Muscle layer of duodenum (tissue), 2 donors: ENCODE data around the gene ZSCAN4.

Experiments used
- H3K27ac ChIP-seq: one replicate; pipeline ENCODE4 v1.7.0; 2013; ENCODE audit warnings: mild to moderate bottlenecking, low read length
- H3K27me3 ChIP-seq: one replicate; pipeline ENCODE4 v1.7.0; 2013; ENCODE audit warnings: low read depth, mild to moderate bottlenecking, control low read depth, low read length
- H3K36me3 ChIP-seq, 2 donors: one replicate each; pipeline ENCODE4 v1.7.0; 2013; ENCODE audit warnings: low read length in 2 of 2, control low read depth in 1 of 2, mild to moderate bottlenecking in 1 of 2; ENCODE audit not compliant: insufficient read depth in 2 of 2, control insufficient read depth in 1 of 2
- H3K4me1 ChIP-seq, 2 donors: one replicate each; pipeline ENCODE4 v1.7.0; 2013; ENCODE audit warnings: low read length in 2 of 2, mild to moderate bottlenecking in 2 of 2, control low read depth in 1 of 2, moderate library complexity in 1 of 2; ENCODE audit not compliant: insufficient read depth in 2 of 2, control insufficient read depth in 1 of 2
- H3K4me3 ChIP-seq, 2 donors: one replicate each; pipeline ENCODE4 v1.7.0; 2013; ENCODE audit warnings: low read length in 2 of 2, low read depth in 1 of 2, mild to moderate bottlenecking in 1 of 2
- H3K9me3 ChIP-seq, 2 donors: one replicate each; pipeline ENCODE4 v1.7.0; 2013; ENCODE audit warnings: low read length in 2 of 2, control low read depth in 1 of 2, mild to moderate bottlenecking in 1 of 2; ENCODE audit not compliant: control insufficient read depth in 1 of 2
- donor health status: healthy.

Gene ZSCAN4, protein sequence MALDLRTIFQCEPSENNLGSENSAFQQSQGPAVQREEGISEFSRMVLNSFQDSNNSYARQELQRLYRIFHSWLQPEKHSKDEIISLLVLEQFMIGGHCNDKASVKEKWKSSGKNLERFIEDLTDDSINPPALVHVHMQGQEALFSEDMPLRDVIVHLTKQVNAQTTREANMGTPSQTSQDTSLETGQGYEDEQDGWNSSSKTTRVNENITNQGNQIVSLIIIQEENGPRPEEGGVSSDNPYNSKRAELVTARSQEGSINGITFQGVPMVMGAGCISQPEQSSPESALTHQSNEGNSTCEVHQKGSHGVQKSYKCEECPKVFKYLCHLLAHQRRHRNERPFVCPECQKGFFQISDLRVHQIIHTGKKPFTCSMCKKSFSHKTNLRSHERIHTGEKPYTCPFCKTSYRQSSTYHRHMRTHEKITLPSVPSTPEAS

DNA sequence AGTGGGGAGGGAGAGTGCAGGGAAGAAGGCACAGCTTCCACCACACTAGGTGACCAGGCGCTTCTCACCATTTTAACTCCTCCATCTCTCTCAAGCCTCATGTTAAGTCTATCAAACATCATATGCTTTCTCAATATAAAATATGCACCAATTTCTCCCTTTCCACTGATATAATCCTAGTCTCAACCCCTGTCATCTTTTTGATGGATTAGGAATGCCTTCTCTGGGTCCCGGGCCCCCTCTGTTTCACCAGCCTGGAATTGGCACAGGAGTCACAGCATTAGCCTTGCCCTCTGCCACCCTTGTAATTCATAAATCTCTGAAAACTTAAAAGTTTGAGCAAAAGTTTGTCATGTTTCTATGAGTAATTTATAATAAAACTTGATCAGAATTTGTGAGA is at the start of gene ZSCAN4:
TSS of gene ZSCAN4 (plus strand) at position 301 of the 400 bp plus-strand sequence. CDS start 7,211 bp downstream, outside the sequence.
- H3K36me3 ChIP-seq = no peaks in the 10 kb centered on the region
- no peaks in the 10 kb centered on the region for H3K27me3 ChIP-seq
- no peaks in the 10 kb centered on the region for H3K9me3 ChIP-seq
- H3K4me1 ChIP-seq = no peaks in the 10 kb centered on the region
- H3K4me3 ChIP-seq = no peak within 1 kb of the TSS
- no peak within 1 kb of the TSS for H3K27ac ChIP-seq

DNA sequence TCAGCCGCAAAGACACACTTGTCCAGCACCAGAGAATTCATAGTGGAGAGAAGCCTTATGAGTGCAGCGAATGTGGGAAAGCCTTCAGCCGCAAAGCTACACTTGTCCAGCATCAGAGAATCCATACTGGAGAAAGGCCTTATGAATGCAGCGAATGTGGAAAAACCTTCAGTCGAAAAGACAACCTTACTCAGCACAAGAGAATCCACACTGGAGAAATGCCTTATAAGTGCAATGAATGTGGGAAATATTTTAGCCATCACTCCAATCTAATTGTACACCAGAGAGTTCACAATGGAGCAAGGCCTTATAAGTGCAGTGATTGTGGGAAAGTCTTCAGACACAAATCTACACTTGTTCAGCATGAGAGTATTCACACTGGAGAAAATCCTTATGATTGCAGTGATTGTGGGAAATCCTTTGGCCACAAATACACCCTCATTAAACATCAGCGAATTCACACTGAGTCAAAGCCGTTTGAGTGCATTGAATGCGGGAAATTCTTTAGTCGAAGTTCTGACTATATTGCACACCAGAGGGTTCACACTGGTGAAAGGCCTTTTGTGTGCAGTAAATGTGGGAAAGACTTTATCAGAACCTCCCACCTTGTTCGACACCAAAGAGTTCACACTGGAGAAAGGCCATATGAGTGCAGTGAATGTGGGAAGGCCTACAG is 47.9 kb upstream of the ZSCAN4 start:
- H3K36me3 ChIP-seq = peaks cover 68 to 94% of the 10 kb centered on the region in 2 donors
- H3K4me3 ChIP-seq = peak overlapping the region; percentile 47 to 99
- H3K4me1 ChIP-seq = no peaks in the 10 kb centered on the region
- H3K27me3 ChIP-seq = no peaks in the 10 kb centered on the region
- H3K9me3 ChIP-seq = peaks cover 85 to 96% of the 10 kb centered on the region in 2 donors
- no peak overlapping the region for H3K27ac ChIP-seq

DNA sequence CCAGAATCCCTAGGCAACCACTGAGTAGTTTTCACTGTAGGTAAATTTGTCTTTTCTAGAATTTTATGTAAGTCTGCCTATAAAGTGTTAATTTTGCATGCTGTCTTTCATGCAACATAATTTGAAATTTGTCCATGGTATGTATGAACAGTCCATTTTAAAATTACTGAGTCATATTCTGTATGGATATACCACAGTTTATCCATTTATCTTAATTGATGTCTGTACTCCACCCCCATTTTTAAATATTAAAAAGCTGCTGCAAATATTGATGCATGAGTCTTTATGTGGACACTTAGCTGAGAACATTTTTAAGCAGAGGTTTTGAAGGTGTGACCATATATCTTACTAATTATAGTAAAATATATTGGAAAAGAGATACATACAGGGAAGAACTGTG is 45.6 kb upstream of the ZSCAN4 start:
- peaks cover 45 to 71% of the 10 kb centered on the region in 2 donors for H3K36me3 ChIP-seq
- H3K4me3 ChIP-seq = peak overlapping the region in 1 of 2 donors; percentile 99
- H3K9me3 ChIP-seq = peaks cover 65 to 87% of the 10 kb centered on the region in 2 donors
- H3K4me1 ChIP-seq = no peaks in the 10 kb centered on the region
- no peak overlapping the region for H3K27ac ChIP-seq
- H3K27me3 ChIP-seq = no peaks in the 10 kb centered on the region

DNA sequence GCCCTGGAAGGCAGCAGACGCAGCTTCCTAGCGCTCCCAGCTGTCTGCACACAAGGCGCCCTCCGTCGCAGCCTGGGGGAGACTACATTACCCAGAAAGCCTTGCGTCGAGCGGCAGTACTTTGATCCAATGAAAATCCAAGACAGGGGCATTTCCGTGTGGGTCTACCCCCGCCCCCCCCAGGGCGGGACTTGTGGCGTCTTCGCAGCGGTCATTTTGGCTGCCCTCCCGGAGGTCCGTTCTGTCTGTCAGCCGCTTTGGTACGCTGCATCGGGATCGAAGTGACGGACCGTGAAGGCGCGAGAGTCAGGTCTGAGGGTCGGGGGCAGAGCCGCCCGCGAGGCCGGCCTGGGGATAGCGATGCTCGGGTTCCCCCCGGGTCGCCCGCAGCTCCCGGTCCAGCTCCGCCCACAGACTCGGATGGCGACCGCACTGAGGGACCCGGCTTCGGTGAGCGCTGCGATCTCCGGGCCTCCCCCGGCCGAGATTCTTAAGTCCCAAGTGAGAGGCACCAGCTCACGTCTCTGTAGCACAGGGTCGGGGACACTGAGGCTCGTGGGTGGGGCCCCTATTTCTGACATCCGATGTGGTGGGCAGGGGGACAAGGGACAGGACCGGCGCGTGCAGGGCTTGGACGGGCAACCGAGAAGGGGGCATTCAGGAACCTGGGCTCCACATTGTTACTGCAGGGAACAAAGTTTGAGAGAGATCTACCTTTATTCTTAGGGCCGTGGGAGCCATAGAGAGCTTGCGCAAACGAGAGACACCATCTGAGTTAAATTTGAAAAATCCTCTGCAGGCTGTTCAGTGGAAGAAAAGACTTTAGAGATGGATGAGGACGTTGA is 35.5 kb upstream of the ZSCAN4 start, which contains the start of gene ZNF211:
TSS of gene ZNF211 (plus strand) at position 182 of the 845 bp plus-strand sequence. CDS start at position 361, 179 bp downstream.
- H3K4me1 ChIP-seq = peaks cover 4 to 11% of the 10 kb centered on the region in 2 donors
- peak within 1 kb of the TSS; percentile 75 to 89 for H3K4me3 ChIP-seq
- H3K36me3 ChIP-seq = peaks cover 10 to 49% of the 10 kb centered on the region in 2 donors
- H3K27ac ChIP-seq = peak within 1 kb of the TSS; percentile 30
- H3K9me3 ChIP-seq = peaks cover 9 to 33% of the 10 kb centered on the region in 2 donors
- H3K27me3 ChIP-seq = no peaks in the 10 kb centered on the region

DNA sequence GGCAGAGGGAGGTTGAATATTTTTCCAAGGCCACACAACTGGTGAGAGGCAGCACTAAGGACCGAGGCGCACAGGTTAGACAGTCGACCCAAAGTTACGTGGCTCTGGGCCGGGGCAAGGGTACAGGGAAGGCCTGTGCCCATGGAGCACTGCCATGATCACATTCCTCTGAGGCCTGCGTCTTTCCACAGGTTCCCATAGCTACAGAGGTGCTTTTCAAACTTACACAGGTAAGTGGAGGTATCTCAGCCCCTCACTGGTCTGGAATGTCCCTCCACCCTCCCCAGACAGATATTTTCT is 35.0 kb upstream of the ZSCAN4 start:
- Histone ChIP-seq H3K36me3 (peaks cover 10 to 54% of the 10 kb centered on the region in 2 donors), H3K27me3 (no peaks in the 10 kb centered on the region), H3K9me3 (peaks cover 13 to 34% of the 10 kb centered on the region in 2 donors), H3K27ac (no peak overlapping the region), H3K4me1 (peaks cover 4 to 11% of the 10 kb centered on the region in 2 donors), H3K4me3 (peak overlapping the region; percentile 75 to 89)

DNA sequence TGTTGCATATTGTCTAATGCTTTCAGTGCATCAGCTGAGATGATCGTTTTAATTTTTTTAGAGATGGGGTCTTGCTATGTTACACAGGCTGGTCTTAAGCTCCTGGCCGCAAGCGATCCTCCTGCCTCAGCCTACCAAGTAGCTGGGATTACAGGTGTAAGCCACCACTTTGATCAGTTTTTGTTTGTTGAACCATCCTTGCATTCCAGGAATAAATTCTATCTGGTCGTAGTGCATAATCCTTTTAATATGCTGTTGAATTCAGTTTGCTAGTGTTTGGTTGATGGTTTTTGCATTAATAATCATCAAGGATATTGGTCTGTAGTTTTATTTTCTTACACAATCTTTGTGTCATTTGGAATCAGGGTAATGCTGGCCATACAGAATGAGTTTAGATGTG is 31.4 kb upstream of the ZSCAN4 start:
- Histone ChIP-seq H3K9me3 (peaks cover 46 to 63% of the 10 kb centered on the region in 2 donors), H3K36me3 (peaks cover 39 to 76% of the 10 kb centered on the region in 2 donors), H3K4me3 (peak overlapping the region; percentile 12 to 54), H3K27ac (no peak overlapping the region), H3K27me3 (no peaks in the 10 kb centered on the region), H3K4me1 (peaks cover 4 to 11% of the 10 kb centered on the region in 2 donors)

DNA sequence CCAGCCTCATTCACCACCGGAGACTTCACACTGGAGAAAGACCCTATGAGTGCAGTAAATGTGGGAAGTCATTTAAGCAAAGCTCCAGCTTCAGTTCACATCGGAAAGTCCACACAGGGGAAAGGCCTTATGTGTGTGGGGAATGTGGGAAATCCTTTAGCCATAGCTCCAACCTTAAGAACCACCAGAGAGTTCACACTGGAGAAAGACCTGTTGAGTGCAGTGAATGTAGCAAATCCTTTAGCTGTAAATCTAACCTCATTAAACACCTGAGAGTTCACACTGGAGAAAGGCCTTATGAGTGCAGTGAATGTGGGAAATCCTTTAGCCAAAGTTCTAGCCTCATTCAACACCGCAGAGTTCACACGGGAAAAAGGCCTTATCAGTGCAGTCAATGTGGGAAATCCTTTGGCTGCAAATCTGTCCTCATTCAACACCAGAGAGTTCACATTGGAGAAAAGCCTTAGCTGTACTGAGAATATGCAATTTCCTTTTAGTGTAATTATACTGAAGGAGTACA is 27.0 kb upstream of the ZSCAN4 start:
- Histone ChIP-seq H3K36me3 (peaks cover 31 to 65% of the 10 kb centered on the region in 2 donors), H3K27me3 (no peaks in the 10 kb centered on the region), H3K4me1 (no peaks in the 10 kb centered on the region), H3K27ac (no peak overlapping the region), H3K9me3 (peaks cover 48 to 66% of the 10 kb centered on the region in 2 donors), H3K4me3 (peak overlapping the region; percentile 28 to 52)

DNA sequence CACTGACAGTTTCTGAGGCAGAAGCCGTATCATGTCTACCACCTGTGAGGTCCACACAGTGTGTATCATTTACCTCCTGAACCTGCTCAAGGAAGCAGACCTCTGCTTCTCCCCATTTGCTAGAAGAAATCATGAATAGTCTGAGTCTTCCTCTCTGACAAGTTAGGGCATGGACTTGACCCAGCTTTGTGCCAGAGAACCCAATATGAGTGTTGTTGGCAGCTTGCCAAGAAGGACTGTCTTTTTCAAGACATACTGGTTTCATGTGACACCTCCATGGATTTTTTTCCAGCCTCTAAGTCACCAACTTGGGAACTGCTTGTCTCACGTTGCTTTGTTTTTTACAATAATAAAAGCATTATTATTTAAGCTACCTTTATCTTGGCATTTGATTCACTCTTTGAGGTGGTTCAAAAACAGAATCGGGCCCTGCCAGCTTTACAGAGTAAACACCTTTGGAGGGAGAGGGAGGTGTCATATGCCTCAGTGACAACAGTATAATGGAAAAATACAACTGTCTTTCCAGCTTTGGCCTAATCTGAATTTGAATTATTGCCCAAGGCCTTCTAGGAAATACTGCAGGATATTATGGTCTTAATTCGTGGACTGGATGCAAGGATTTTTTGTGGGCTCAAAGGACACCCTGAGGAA is 26.2 kb upstream of the ZSCAN4 start:
- Histone ChIP-seq H3K27ac (no peak overlapping the region), H3K36me3 (peaks cover 31 to 57% of the 10 kb centered on the region in 2 donors), H3K4me3 (peak overlapping the region; percentile 28 to 52), H3K4me1 (no peaks in the 10 kb centered on the region), H3K27me3 (no peaks in the 10 kb centered on the region), H3K9me3 (peaks cover 48 to 59% of the 10 kb centered on the region in 2 donors)

DNA sequence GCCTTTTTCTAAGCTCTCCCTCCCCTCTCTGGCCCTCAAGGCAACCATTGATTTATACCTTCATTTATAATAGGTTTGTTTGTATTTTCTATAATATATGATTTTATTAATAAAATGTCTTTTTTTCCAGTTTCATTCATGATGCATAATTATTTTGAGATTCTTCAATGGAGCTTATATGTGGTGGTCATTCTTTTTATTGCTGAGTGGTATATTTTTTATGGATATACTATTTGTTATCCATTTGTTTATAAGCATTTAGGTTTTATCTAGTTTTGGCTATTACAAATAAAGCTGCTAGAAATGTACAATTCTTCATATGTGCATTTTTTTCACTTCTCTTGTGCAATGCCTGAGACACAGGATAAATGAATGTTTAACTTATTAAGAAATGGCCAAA is 25.0 kb upstream of the ZSCAN4 start:
- H3K4me3 ChIP-seq = no peak overlapping the region
- H3K27ac ChIP-seq = no peak overlapping the region
- H3K27me3 ChIP-seq = no peaks in the 10 kb centered on the region
- H3K9me3 ChIP-seq = peaks cover 42 to 48% of the 10 kb centered on the region in 2 donors
- no peaks in the 10 kb centered on the region for H3K4me1 ChIP-seq
- H3K36me3 ChIP-seq = peaks cover 31 to 46% of the 10 kb centered on the region in 2 donors

DNA sequence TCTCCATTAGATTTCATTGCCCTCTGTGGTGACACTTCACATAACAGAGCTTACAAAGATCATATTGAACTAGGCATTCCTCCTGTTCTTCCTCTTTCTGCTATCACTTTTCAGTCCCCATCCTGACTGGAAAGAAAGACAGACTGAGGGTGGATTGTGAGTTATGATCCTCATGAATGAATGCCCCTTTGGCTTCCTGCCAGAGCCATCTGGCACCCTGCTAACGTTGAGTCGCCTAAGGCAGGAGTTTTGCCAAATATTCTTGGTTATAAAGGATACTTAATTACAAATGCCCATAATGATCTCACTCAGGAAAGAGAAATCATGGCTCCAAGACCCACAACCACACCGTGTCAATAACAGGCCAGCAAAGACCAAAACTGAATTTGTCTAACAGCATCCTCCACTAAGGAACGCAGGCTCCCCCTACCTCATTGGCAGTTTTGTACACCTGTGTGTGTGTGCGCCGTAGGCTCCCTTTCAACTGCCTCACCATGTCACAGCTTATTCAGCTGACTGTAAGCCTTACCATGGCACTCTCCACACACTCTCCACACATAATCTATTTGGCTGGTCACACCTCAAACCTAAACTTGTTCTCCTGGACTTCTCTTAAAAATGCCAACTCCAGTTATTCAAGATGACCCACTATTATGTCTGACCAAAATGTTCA is 20.3 kb upstream of the ZSCAN4 start:
- Histone ChIP-seq H3K36me3 (no peaks in the 10 kb centered on the region), H3K4me1 (no peaks in the 10 kb centered on the region), H3K27ac (no peak overlapping the region), H3K9me3 (peaks cover 3 to 7% of the 10 kb centered on the region in 2 donors), H3K27me3 (no peaks in the 10 kb centered on the region), H3K4me3 (no peak overlapping the region)
